Aorta (tissue), 5 donors: ENCODE measurements around the gene THNSL1. TPM values are rescaled to one million over a fixed set of nuclear protein-coding genes. Genes with fewer than 3 reads are reported as not detected.
"Not testable (repeated sequence)": the region's sequence is repeated elsewhere in the genome, so short reads cannot be mapped to it uniquely, and the experiment has no call there.

Experiments used
- ATAC-seq: fragments of 200-7000 bp; cut with Tn5 transposase; one replicate; pipeline ENCODE4 v1.9.1; 2022; ENCODE audit warnings: moderate library complexity; ENCODE audit not compliant: low FRiP score
- DNase-seq, 2 donors: peaks; one replicate each; pipeline ENCODE4 v3.0.0-alpha.2; 2020
- H3K27ac ChIP-seq, 2 donors: one replicate each; pipeline ENCODE4 v1.5.1; 2013; ENCODE audit warnings: low read length in 2 of 2, mild to moderate bottlenecking in 2 of 2, moderate library complexity in 2 of 2, control low read depth in 1 of 2, inconsistent platforms in 1 of 2, low read depth in 1 of 2
- H3K27me3 ChIP-seq, 2 donors: one replicate each; pipeline ENCODE4 v1.6.1; 2013; ENCODE audit warnings: control low read depth in 1 of 2, low read length in 1 of 2, mild to moderate bottlenecking in 1 of 2, moderate library complexity in 1 of 2; ENCODE audit not compliant: insufficient read depth in 2 of 2, control insufficient read depth in 1 of 2
- H3K36me3 ChIP-seq, 2 donors: one replicate each; pipeline ENCODE4 v1.6.1; 2013; ENCODE audit warnings: control low read depth in 1 of 2, low read length in 1 of 2, mild to moderate bottlenecking in 1 of 2; ENCODE audit not compliant: insufficient read depth in 2 of 2, control insufficient read depth in 1 of 2
- H3K4me1 ChIP-seq, 2 donors: one replicate each; pipeline ENCODE4 v1.6.1; 2013; ENCODE audit warnings: low read length in 2 of 2, control low read depth in 1 of 2, mild to moderate bottlenecking in 1 of 2, moderate library complexity in 1 of 2; ENCODE audit not compliant: insufficient read depth in 2 of 2, control insufficient read depth in 1 of 2
- H3K4me3 ChIP-seq, 2 donors: one replicate each; pipeline ENCODE4 v1.5.1; 2013; ENCODE audit warnings: low read length in 2 of 2, control low read depth in 1 of 2, mild to moderate bottlenecking in 1 of 2
- H3K9me3 ChIP-seq: one replicate; pipeline ENCODE4 v1.6.1; 2013; ENCODE audit warnings: mild to moderate bottlenecking, low read length; ENCODE audit not compliant: control insufficient read depth
- WGBS, 2 donors: extraction: QIAGEN DNeasy Blood & Tissue Kit; methylation state at CpG; one replicate each; pipeline ENCODE4 v1.1.7; 2013; 5-methylcytosine and 5-hydroxymethylcytosine counted together
- intact Hi-C, 2 donors: fragments of 100-400 bp; cut with DNase I; formaldehyde crosslinking; loops; one replicate each; pipeline versions ENCODE4 v1.14.2 to v1.15.0; 2022
- polyA plus RNA-seq, 2 donors: library from polyadenylated mRNA; stranded (reverse); fragments of 200-250 nt; gene quantifications; one replicate each; pipeline ENCODE4 v1.2.3, GENCODE V29; 2013
- total RNA-seq, 2 donors: library from RNA; stranded (reverse); fragmentation: NEBNext Ultra II Directional; extraction: Animal tissue kit (Norgen Biotek cat#: 25700); gene quantifications; one replicate each; pipeline ENCODE4 v1.2.1, GENCODE V29; 2021
- donor health status: healthy with polysubstance abuse.
- donor health status: Bipolar disorder and iron deficiency.
- donor health status: DM: no; HTN: no; CAD: no.
- donor health status: DM: no; HTN: no; CAD: no.
- donor health status: DM: yes; HTN: yes; CAD: no.

THNSL1 gene
- total and polyA plus RNA-seq, 4 donors, result 1.2 to 2.1 (median 1.8) TPM

- Histone ChIP-seq H3K9me3 (no peaks in the 10 kb centered on the region), H3K27ac (no peak overlapping the region), H3K4me3 (no peak overlapping the region), H3K4me1 (no peaks in the 10 kb centered on the region), H3K27me3 (no peaks in the 10 kb centered on the region), H3K36me3 (no peaks in the 10 kb centered on the region)
- 85 to 87% methylated on average over 3 of the region's 3 CpGs for WGBS, 2 donors
- DNase-seq (no peak), ATAC-seq (no peak)
- intact Hi-C loops, result loop anchor here (5.0 to 10.0 kb wide), 2 partner anchors 268 to 350 kb away; partner anchors contain the start of gene ARHGAP21 (in 1 of the 2)
Observed at GRCh38 chr10:24992512-24993133, 23.8 kb upstream of the THNSL1 start.

GRCh38 chr10:24993237-24993958, 23.0 kb upstream of the THNSL1 start:
- DNase-seq (no peak), ATAC-seq (no peak)
- H3K4me3 ChIP-seq, result no peak overlapping the region
- H3K4me1 ChIP-seq, result no peaks in the 10 kb centered on the region
- 96 to 100% methylated on average over 1 of the region's 1 CpG for WGBS, 2 donors
- H3K27ac ChIP-seq, result no peak overlapping the region
- H3K27me3 ChIP-seq, result no peaks in the 10 kb centered on the region
- intact Hi-C loops, result loop anchor here (5.0 to 10.0 kb wide), 2 partner anchors 269 to 351 kb away; partner anchors contain the start of gene ARHGAP21 (in 1 of the 2)
- H3K36me3 ChIP-seq, result no peaks in the 10 kb centered on the region
- no peaks in the 10 kb centered on the region for H3K9me3 ChIP-seq

- ATAC-seq (no peak), DNase-seq (no peak)
- Histone ChIP-seq H3K27ac (no peak overlapping the region), H3K4me1 (no peaks in the 10 kb centered on the region), H3K9me3 (no peaks in the 10 kb centered on the region), H3K27me3 (no peaks in the 10 kb centered on the region), H3K4me3 (no peak overlapping the region), H3K36me3 (no peaks in the 10 kb centered on the region)
- intact Hi-C loops, result loop anchor here in 1 of 2 donors (10.0 kb wide), 1 partner anchor 270 kb away; the partner anchor contains the start of gene ARHGAP21
Observed at GRCh38 chr10:24995072-24995471, 21.3 kb upstream of the THNSL1 start.

GRCh38 chr10:24998044-24998443, 18.4 kb upstream of the THNSL1 start:
- no peaks in the 10 kb centered on the region for H3K27me3 ChIP-seq
- WGBS, 2 donors, result 84 to 87% methylated on average over 3 of the region's 3 CpGs
- H3K36me3 ChIP-seq, result no peaks in the 10 kb centered on the region
- no peak overlapping the region for H3K27ac ChIP-seq
- no peak for ATAC-seq
- no peaks in the 10 kb centered on the region for H3K9me3 ChIP-seq
- peaks cover 0 to 2% of the 10 kb centered on the region in 2 donors for H3K4me1 ChIP-seq
- intact Hi-C loops, result loop anchor here in 1 of 2 donors (10.0 kb wide), 1 partner anchor 273 kb away; the partner anchor contains the start of gene ARHGAP21
- H3K4me3 ChIP-seq, result no peak overlapping the region
- DNase-seq, result no peak

GRCh38 chr10:25011591-25011990, 4.8 kb upstream of the THNSL1 start:
- not testable (repeated sequence) for ATAC-seq, DNase-seq, H3K4me1 ChIP-seq, H3K27ac ChIP-seq, H3K9me3 ChIP-seq, H3K4me3 ChIP-seq, H3K27me3 ChIP-seq, H3K36me3 ChIP-seq
- intact Hi-C loops, result loop anchor here in 1 of 2 donors (10.0 kb wide), 1 partner anchor 163 kb away; the partner anchor contains the start of gene GPR158
- WGBS, 2 donors, result 86 to 91% methylated on average over 2 of the region's 2 CpGs

- no peaks in the 10 kb centered on the region for H3K9me3 ChIP-seq
- no peak for ATAC-seq
Observed at GRCh38 chr10:25014579-25014978, 1.8 kb upstream of the THNSL1 start.

GRCh38 chr10:25015828-25016375, 510 bp upstream of the THNSL1 start, which contains the start of gene ENKUR:
TSS of gene ENKUR (minus strand) at chr10:25016158. CDS start at chr10:25015936, 222 bp downstream.
- H3K9me3 ChIP-seq, result no peaks in the 10 kb centered on the region
- DNase-seq (peak; percentile 96 to 97), ATAC-seq (peak; percentile 84)
- no peaks in the 10 kb centered on the region for H3K27me3 ChIP-seq
- H3K27ac ChIP-seq, result peak within 1 kb of the TSS; percentile 78 to 94
- intact Hi-C loops, result loop anchor here (1.0 to 10.0 kb wide), 5 partner anchors 47 to 293 kb away; partner anchors contain the start of genes ARHGAP21 (in 1 of the 2) and GPR158 (in 1 of the 2)
- peak within 1 kb of the TSS; percentile 44 to 84 for H3K4me3 ChIP-seq
- peaks cover 0 to 1% of the 10 kb centered on the region in 2 donors for H3K4me1 ChIP-seq
- 0 to 1% methylated on average over 16 of the region's 16 CpGs for WGBS, 2 donors
- no peaks in the 10 kb centered on the region for H3K36me3 ChIP-seq

More at GRCh38 chr10:25014579-25014978, 1.8 kb upstream of the THNSL1 start:
- DNase-seq, result no peak
- H3K4me1 ChIP-seq, result peaks cover 0 to 1% of the 10 kb centered on the region in 2 donors
- intact Hi-C loops, result loop anchor here in 1 of 2 donors (10.0 kb wide), 1 partner anchor 160 kb away; the partner anchor contains the start of gene GPR158
- no peaks in the 10 kb centered on the region for H3K36me3 ChIP-seq
- H3K27me3 ChIP-seq, result no peaks in the 10 kb centered on the region
- H3K27ac ChIP-seq, result no peak overlapping the region
- no peak overlapping the region for H3K4me3 ChIP-seq

- H3K27ac ChIP-seq, result peak overlapping the region; percentile 78 to 94
- H3K27me3 ChIP-seq, result no peaks in the 10 kb centered on the region
- no peak for DNase-seq
- intact Hi-C loops, result loop anchor here (2.0 to 10.0 kb wide), 4 partner anchors 46 to 294 kb away; partner anchors contain the start of genes ARHGAP21 (in 1 of the 2) and GPR158 (in 1 of the 2)
- ATAC-seq, result no peak
- peaks cover 0 to 1% of the 10 kb centered on the region in 2 donors for H3K4me1 ChIP-seq
- H3K9me3 ChIP-seq, result no peaks in the 10 kb centered on the region
- 3% methylated on average over 10 of the region's 10 CpGs for WGBS, 2 donors
- no peaks in the 10 kb centered on the region for H3K36me3 ChIP-seq
- peak overlapping the region; percentile 44 to 84 for H3K4me3 ChIP-seq
Observed at GRCh38 chr10:25017154-25017590, 760 bp downstream of the THNSL1 start.
